ENCODE data around the gene TEX2.
"Not testable (repeated sequence)": the region's sequence is repeated elsewhere in the genome, so short reads cannot be mapped to it uniquely, and the experiment has no call there.

TEX2 gene

GRCh38 chr17:64232466-64233262, 30.4 kb downstream of the TEX2 start:
- DNase-seq = no peak

DNA sequence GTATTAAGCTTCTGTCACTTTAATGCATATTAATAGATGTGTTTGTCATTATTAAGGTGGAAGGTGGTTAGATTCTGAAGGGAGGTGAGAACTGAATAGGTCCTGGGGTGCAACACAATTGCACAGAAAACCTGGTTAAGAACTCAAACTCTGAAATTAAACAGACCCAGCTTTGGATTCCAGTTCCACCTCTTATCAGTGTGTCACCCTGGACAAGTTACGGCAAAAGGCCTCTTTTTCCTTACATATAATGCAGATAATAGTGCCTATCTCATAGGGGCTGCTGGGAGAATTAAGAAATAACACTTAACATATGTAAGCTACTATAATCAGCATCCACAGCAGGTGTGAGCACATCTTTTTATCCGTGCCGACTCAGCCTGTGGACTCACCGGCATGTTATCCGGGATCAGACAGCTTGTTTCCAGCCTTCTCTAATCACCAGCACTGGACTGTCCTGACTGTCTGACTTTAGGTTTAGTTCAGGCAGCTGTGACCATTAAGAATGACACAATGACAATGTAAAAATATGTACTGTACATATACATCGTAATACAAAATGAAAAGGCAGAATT, 31.4 kb downstream of the TEX2 start:
- no peak for DNase-seq

DNA sequence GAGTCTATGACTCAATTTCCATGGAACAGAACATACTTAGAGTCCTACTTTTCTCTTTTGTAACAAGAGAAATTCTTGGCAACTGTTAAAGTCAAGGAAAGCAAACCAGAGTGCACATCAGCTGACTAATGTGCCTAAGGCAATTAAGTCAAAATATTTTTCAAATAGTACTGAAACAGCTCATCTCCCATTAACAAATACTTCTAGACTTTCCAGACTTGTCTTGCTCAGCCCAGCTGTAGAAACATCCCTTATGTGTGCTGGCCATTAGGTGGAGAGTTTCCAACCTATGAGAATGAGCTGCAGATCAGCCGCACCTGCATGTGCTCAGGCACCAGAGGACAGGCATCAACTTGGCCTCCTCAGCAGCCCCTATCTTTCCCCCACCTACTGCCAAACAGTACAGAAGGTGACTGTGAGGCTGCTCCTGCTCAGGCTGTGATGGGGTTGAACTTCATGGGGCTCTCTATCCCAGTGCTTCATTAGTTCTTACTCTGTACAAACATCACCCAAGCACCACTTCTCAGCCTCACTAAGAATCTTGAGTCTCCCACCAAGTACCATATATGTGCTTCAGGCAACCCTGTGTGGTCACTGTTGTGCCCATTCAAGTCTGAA, 32.2 kb downstream of the TEX2 start:
- DNase-seq = no peak

DNA sequence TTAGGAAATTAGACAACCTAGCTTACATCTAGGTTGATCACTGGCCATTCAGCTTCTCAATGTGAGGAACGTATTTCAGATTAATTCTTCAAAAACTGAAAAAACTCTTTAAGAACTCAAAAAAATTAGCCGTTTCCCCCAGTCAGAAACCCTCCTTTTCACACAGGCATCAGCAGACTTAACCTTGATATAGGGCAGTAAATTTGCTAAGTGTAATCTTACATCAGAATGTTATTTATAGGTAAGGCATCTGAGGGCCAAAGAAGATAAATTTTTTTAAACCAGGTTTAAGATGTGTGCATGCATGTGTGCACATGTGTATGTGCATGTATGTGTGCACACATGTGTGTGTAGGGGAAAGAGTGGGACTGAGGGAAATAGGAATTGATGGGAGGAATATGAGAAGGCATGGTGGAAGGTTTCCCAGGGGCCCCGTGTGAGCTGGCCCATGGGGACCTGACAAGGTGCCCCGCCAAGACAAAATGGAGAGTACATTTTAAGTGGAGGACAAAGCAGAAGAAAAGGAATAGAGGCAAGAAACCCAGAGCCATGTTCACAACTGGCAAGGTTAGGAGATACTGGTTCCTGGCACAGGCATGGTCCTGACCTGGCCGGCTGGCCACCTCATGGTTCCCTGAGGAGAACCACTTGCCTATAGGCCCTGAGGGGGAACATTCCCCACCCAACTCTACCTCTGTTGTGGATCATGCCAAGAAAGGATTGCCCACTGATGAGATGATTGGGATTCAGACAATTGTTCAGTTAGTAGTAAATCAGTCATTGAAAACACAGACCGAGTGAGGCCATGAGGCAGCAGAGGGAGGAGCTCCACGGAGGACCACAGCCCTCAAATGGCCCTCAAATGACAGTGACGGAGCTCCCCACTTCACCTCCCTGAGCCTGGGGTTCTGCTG, 33.0 kb downstream of the TEX2 start:
- no peak for DNase-seq

DNA sequence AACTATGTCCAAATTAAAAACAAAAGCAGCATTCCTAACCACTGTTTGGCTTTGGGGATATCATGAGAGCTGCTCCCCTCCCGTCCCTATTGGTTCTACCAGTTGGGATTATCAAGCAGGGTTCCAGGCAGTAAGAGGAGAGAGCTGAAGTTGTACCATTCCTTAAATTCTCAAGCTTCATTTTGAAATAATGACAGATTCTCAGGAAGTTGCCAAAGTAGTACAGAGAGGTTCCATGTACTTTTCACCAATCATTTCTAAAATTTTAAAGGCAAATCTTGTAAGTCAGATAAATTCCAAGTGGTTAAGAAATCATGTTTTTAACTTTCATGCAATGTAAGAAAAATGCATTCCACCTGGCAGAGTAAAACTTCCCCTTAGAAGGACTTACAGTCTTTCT, 36.9 kb downstream of the TEX2 start:
- no peak for DNase-seq

GRCh38 chr17:64225410-64225809, 37.6 kb downstream of the TEX2 start:
- DNase-seq = no peak

GRCh38 chr17:64223931-64224629, 39.0 kb downstream of the TEX2 start:
- DNase-seq = no peak

GRCh38 chr17:64223283-64223682, 39.8 kb downstream of the TEX2 start:
- no peak for DNase-seq

GRCh38 chr17:64221679-64222078, 41.4 kb downstream of the TEX2 start:
- no peak for DNase-seq

- not testable (repeated sequence) for DNase-seq
These were observed 42.5 kb downstream of the TEX2 start for GRCh38 chr17:64220604-64221003.

DNA sequence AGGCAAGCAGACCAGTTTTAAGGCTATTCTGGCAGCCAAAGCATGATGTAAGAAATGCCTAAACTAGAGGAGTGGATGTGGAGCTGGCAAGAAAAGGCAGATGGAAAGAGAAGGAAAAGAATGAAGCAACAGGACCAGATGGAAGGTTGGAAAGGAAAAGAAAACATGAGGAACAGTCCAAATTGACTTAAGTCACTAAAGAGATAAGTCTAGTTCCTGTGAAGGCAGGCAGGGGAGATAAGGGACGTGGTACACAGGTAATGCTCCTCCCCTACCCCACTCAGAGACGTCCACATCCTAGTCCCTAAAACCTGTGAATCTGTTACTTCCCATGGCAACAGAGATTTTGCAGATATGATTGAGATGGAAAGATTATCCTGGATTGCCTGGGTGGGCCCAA, 43.5 kb downstream of the TEX2 start:
- no peak for DNase-seq

- no peak for DNase-seq
These were observed 45.0 kb downstream of the TEX2 start for GRCh38 chr17:64218066-64218465.

GRCh38 chr17:64217249-64217691, 45.8 kb downstream of the TEX2 start:
- no peak for DNase-seq

GRCh38 chr17:64216338-64217248, 46.5 kb downstream of the TEX2 start:
- no peak for DNase-seq

DNA sequence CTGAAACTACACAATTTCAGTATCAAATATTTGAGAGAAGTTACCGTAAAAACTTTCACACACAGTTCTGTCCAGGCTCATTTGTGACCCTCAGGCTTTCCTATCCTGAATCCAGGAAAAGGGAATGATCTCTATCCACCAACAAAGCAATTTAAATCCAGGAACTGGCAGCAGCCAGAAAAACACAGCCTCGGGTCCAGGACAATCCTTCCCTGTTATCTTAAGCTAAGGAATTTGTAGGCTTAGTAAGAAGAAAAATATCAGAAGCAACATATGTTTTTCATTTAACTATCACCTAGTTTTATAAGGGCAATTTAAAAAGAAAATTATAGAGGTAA, 47.1 kb downstream of the TEX2 start:
- DNase-seq = no peak

GRCh38 chr17:64214950-64215349, 48.1 kb downstream of the TEX2 start:
- DNase-seq = no peak

DNA sequence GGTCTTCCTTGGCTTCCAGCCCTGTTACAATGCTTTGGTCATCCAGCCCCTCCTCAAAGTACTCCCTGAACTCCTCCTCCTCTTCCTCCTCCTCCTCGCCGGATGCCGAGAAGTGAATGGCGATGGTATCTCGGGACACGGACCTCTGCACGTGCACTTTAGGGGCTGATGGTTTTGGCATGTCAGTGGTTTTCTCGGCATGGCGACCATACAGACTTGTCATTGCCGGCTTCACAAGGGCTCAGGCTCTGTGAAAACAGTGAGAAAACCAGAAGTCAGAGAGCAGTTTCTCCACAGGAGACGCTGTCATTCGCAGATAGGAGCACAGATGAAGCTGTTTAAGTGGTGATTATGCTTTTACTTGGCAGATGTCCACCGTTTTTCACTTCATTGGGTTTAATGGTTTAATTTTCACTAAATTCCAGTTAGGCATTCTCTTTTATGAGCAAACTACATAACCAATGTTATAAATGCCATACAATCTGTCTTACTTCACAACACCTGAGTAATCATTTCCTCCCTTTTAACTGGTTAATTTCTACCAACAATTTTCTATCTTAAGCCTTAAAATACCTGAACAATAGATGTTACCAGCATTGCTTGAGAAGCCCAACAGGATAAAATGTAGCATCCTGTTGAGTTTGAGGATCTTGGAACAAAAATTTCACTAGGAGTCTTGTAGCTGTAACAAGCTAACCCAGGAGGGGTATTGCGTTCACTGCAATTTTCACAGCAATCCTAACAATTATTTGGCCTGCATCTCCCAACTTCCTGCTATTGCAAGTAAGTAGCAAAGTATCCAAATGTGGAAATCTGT, 48.9 kb downstream of the TEX2 start:
- DNase-seq = no peak

DNA sequence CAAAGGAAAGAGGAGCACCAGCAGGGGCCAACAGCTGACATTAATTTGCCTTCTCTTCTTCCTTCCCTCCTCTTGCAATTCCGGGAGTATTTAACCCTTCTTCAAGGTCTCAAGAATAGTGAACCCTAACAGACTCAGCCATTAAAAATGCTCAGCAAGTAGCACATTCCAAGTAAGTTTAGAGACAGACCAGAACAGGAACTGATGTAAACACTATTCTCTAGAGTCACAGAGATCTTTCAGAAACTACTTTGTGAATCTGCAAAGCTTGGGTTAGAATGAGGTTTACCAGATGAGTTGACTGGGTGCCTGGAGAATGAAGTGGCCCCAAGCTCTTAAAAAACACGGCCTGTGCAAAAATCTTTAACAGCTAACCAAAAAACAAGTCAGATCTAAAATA, 50.9 kb downstream of the TEX2 start:
- DNase-seq = no peak

DNA sequence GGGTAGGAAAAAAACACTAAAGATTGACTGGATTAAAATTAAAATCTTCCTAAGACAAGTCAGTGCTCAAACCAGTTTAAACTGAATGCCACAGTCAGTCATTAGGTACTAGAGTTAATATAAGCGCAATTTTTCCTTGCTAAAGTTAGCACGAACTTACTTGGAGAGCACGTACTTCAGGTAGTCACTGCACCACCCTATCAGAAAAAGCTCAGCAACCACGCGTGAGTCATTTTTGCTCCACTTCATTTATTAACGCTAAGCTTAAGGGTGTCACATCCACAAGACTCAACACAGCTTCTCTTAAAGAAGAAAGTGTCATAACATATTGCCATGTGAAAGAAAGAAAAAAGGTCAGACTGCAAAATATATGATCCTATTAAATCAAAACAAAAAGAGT, 53.1 kb downstream of the TEX2 start:
- no peak for DNase-seq

DNA sequence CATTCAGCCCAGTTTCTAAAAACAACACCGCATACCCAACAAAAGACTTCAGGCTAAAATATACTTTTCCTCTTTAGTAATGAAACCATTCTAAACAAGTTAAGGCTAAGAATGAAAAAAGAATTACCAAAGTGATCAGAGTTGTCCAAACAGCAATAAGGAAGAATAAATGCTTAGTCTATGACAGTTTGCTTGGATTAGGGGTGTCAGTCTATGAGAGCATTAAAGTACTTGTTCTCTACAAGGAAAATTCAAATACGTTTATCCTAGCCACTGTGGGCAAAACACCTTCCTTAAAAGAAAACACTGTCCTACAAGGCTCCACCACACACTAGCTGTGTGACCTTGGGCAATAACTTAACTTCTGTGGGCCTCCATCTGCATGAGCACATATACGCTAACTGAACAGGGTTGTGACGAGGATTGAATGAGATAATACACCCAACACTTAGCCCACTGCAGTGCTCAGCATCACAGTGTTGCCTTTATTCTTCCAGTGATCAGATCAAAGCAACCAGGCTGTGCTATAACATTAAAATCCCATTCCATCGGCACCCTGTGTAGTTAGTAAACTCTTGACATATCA, 53.6 kb downstream of the TEX2 start:
- DNase-seq = no peak

All from effector CD8-positive, alpha-beta T cell (primary cell).